Breast epithelium (tissue), 4 donors: Measurements from ENCODE around the gene NIPSNAP3A. TPM values are rescaled to one million over a fixed set of nuclear protein-coding genes. Genes with fewer than 3 reads are reported as not detected.

Experiments used
- DNase-seq, 2 donors: peaks; one replicate each; pipeline ENCODE4 v3.0.0-alpha.2; 2019; ENCODE audit warnings: low spot score in 2 of 2
- H3K27ac ChIP-seq, 2 donors: fragments of 200-600 bp; sonication (generic) in 1 of 2; one replicate each; pipeline ENCODE4 v1.5.1; 2016 to 2019; ENCODE audit warnings: mild to moderate bottlenecking in 1 of 2
- H3K27me3 ChIP-seq, 2 donors: fragments of 200-600 bp; sonication (generic) in 1 of 2; one replicate each; pipeline versions ENCODE4 v1.5.1 to v1.6.0; 2017 to 2019; ENCODE audit warnings: control low read depth in 1 of 2, mild to moderate bottlenecking in 1 of 2
- H3K36me3 ChIP-seq: fragments of 200-600 bp; one replicate; pipeline ENCODE4 v1.5.1; 2019
- H3K4me1 ChIP-seq, 2 donors: fragments of 200-600 bp; sonication (generic); one replicate each; pipeline ENCODE4 v1.5.1; 2016 to 2019; ENCODE audit warnings: control low read depth in 1 of 2
- H3K4me3 ChIP-seq, 3 donors: fragments of 200-600 bp; sonication (generic); 1 replicate in 2 of 3; 2 replicates in 1 of 3; pipeline ENCODE4 v1.5.1; 2016 to 2019; ENCODE audit warnings: mild to moderate bottlenecking in 3 of 3, moderate library complexity in 2 of 3
- H3K9me3 ChIP-seq, 2 donors: fragments of 200-600 bp; sonication (generic) in 1 of 2; one replicate each; pipeline ENCODE4 v1.5.1; 2016 to 2019; ENCODE audit warnings: control low read depth in 1 of 2
- POLR2A ChIP-seq: fragments of 450-650 bp; IDR thresholded peaks from one replicate; pipeline ENCODE4 v1.6.1; 2016; ENCODE audit warnings: antibody characterized with exemption, mild to moderate bottlenecking, moderate library complexity
- POLR2AphosphoS5 ChIP-seq, 3 donors: sonication (generic); formaldehyde crosslinking; IDR thresholded peaks; one replicate each; pipeline ENCODE4 v1.6.1; 2017; ENCODE audit warnings: antibody characterized with exemption in 3 of 3
- intact Hi-C: fragments of 100-400 bp; cut with DNase I; formaldehyde crosslinking; loops from one replicate; pipeline ENCODE4 v1.15.1; 2023; ENCODE audit warnings: low total_unique reads
- total RNA-seq, 3 donors: library from RNA; depleted of rRNA; stranded (reverse); fragments of >200 nt; gene quantifications; one replicate each; pipeline ENCODE4 v1.1.0, GENCODE V29; 2016
- TF ChIP-seq, protein P1 (sequence below), 3 donors: fragments of 450-650 bp; IDR thresholded peaks; one replicate each; pipeline ENCODE4 v1.5.1; 2016 to 2017; ENCODE audit warnings: antibody characterized with exemption in 3 of 3, mild to moderate bottlenecking in 3 of 3, moderate library complexity in 3 of 3

The NIPSNAP3A gene
- total RNA-seq, 3 donors from 2014 or later: 23.1 to 28.2 (median 26.6) TPM

DNA sequence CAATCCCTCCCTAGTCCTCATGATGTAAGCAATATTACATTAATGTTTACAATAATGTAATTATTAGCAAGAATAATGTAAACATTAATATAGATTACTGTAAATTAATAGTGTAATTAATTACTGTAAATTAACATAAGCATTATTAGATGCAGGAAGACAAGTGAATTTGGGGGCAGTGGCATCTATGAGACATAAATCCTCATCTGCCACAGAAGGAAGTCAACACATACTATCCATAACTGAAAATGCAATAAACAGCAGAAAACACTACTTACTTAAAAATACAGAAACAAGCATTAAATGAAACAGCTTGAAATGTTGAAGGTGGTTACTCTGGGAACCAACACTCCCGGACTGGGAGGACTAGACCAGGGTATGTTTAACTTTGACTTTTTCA lies 685 bp upstream of the NIPSNAP3A start:
- H3K4me3 ChIP-seq: peak overlapping the region; percentile 69 to 81 (median 76)
- no peaks in the 10 kb centered on the region for H3K36me3 ChIP-seq
- intact Hi-C loops: no loop called here
- no peaks in the 10 kb centered on the region for H3K27me3 ChIP-seq
- DNase-seq: no peak
- peak overlapping the region; percentile 88 to 94 for H3K27ac ChIP-seq
- no peaks in the 10 kb centered on the region for H3K9me3 ChIP-seq
- TF ChIP-seq POLR2AphosphoS5 (IDR thresholded peaks at IDR 0.05): no peak
- TF ChIP-seq POLR2A: no peak
- H3K4me1 ChIP-seq: peaks cover 0 to 4% of the 10 kb centered on the region in 2 donors

DNA sequence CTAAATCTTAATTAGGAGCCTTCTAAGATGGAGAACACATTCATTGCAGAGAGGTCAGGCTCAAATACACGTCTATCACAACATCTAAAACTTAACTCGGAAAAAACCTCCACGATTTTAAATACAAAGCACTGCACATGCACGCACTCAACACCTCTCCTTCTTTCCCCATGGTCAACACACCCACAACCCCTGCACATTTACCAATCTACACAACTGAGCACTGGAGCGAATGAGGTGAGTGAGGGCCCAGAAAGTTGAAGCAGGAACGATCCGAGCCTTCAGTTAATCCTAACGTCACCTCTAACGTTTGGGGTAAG lies 278 bp upstream of the NIPSNAP3A start:
- peaks cover 0 to 4% of the 10 kb centered on the region in 2 donors for H3K4me1 ChIP-seq
- intact Hi-C loops: no loop called here
- peak overlapping the region; percentile 88 to 94 for H3K27ac ChIP-seq
- H3K36me3 ChIP-seq: no peaks in the 10 kb centered on the region
- H3K27me3 ChIP-seq: no peaks in the 10 kb centered on the region
- TF ChIP-seq POLR2AphosphoS5 (IDR thresholded peaks at IDR 0.05) (no peak), POLR2A (no peak)
- TF ChIP-seq, protein P1, sequence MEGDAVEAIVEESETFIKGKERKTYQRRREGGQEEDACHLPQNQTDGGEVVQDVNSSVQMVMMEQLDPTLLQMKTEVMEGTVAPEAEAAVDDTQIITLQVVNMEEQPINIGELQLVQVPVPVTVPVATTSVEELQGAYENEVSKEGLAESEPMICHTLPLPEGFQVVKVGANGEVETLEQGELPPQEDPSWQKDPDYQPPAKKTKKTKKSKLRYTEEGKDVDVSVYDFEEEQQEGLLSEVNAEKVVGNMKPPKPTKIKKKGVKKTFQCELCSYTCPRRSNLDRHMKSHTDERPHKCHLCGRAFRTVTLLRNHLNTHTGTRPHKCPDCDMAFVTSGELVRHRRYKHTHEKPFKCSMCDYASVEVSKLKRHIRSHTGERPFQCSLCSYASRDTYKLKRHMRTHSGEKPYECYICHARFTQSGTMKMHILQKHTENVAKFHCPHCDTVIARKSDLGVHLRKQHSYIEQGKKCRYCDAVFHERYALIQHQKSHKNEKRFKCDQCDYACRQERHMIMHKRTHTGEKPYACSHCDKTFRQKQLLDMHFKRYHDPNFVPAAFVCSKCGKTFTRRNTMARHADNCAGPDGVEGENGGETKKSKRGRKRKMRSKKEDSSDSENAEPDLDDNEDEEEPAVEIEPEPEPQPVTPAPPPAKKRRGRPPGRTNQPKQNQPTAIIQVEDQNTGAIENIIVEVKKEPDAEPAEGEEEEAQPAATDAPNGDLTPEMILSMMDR (IDR thresholded peaks at IDR 0.05): no peak
- no peak for DNase-seq
- no peaks in the 10 kb centered on the region for H3K9me3 ChIP-seq
- peak overlapping the region; percentile 69 to 81 (median 76) for H3K4me3 ChIP-seq

DNA sequence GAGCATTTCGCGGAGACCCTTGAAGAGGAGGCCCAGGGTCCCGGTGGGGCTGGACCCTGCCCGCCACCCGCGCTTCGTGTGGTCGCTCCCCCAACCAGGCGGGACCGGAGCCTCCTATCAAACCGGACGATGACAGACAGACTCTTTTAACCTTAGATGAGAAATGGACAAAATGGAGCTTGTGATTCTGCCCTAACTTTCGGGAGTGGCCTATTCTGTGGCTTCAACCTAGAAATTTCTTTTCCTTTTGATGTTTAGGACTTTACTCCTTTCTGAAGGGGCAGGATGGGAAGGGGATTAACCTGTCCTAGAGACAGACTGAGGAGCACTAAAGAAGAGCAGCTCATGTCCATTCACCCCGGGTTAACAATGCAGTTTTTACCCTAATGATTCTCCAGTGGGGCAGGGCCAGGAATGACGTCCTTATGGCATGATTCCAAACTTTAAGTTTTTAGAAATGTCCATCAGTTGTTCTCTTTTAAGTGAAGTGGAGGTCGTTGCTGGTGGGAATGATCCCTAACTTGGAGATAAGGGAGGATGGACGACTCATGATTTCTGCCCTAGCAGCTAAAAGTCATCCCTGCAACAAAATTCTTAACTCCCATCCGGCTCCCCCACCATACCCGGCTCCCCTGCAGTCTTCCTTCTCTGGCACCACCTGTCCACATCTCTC lies 1.0 kb downstream of the NIPSNAP3A start:
- TF ChIP-seq, protein P1 (IDR thresholded peaks at IDR 0.05): no peak
- TF ChIP-seq POLR2A (no peak), POLR2AphosphoS5 (IDR thresholded peaks at IDR 0.05) (no peak)
- peak overlapping the region; percentile 69 to 81 (median 76) for H3K4me3 ChIP-seq
- no peak for DNase-seq
- no peaks in the 10 kb centered on the region for H3K9me3 ChIP-seq
- intact Hi-C loops: no loop called here
- H3K36me3 ChIP-seq: no peaks in the 10 kb centered on the region
- H3K27me3 ChIP-seq: no peaks in the 10 kb centered on the region
- peak overlapping the region; percentile 88 to 94 for H3K27ac ChIP-seq
- H3K4me1 ChIP-seq: peaks cover 0 to 4% of the 10 kb centered on the region in 2 donors

DNA sequence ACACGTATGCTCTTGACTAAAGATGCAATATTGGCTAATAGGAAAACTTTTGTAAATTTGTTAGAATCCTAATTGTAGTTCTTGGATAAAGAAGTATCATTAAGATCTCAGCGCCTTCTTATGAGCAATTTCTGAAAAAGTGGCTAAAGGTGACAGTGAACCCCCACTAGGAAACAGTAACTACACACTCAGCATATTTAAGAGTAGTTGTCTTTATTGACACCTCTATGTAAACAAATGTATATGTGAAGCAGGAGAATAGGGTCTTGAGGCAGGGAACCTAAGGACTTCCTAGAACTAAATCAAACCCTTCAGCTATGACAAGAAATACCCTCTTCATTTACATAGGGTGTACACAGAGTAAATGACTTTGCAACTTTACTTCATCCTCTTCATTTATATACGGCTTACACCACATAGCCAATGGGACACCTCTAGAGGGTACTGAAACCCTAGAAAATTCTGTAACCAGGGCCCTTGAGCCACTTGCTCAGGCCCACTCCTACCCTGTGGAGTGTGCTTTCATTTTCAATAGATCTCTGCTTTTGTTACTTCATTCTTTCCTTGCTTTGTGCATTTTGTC lies 2.8 kb downstream of the NIPSNAP3A start:
- H3K4me3 ChIP-seq: no peak overlapping the region

DNA sequence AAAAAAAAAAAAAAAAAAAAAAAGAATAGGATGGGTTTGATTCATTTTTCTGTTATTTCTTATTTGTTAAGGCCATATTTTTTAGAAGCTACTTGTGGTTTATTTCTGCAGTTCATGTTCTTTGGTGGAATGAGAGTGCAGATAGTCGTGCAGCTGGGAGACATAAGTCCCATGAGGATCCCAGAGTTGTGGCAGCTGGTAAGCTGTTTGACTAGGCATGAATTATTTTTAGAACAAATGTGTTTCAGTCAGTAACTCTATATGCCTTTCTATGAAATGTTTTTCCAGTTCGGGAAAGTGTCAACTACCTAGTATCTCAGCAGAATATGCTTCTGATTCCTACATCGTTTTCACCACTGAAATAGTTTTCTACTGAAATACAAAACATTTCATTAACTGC lies 11.5 kb downstream of the NIPSNAP3A start:
- no peaks in the 10 kb centered on the region for H3K36me3 ChIP-seq
- H3K27ac ChIP-seq: no peak overlapping the region
- H3K27me3 ChIP-seq: no peaks in the 10 kb centered on the region
- TF ChIP-seq, protein P1 (IDR thresholded peaks at IDR 0.05): no peak
- TF ChIP-seq POLR2AphosphoS5 (IDR thresholded peaks at IDR 0.05) (no peak), POLR2A (no peak)
- H3K4me1 ChIP-seq: no peaks in the 10 kb centered on the region
- H3K4me3 ChIP-seq: no peak overlapping the region
- DNase-seq: no peak
- no peaks in the 10 kb centered on the region for H3K9me3 ChIP-seq
- intact Hi-C loops: no loop called here

More for the DNA sequence above, 2.8 kb downstream of the NIPSNAP3A start:
- Histone ChIP-seq H3K27me3 (no peaks in the 10 kb centered on the region), H3K27ac (no peak overlapping the region), H3K4me1 (peaks cover 0 to 4% of the 10 kb centered on the region in 2 donors), H3K36me3 (no peaks in the 10 kb centered on the region), H3K9me3 (no peaks in the 10 kb centered on the region)
- intact Hi-C loops: no loop called here
- TF ChIP-seq, protein P1 (IDR thresholded peaks at IDR 0.05): no peak
- no peak for DNase-seq
